ENCODE data around the gene ETV6. TPM values are rescaled to one million over a fixed set of nuclear protein-coding genes. Genes with fewer than 3 reads are reported as not detected.
A peak's percentile ranks its signal among the peaks of the same experiment; 100 is the strongest.

ETV6 gene
- total RNA-seq, 2 experiments from 2014 or later = 17.1 to 19.3 TPM

- intact Hi-C loops (cut with micrococcal nuclease; ENCODE audit: unreplicated experiment) = loop anchor here (5.0 kb wide), 1 partner anchor 144 kb away; no protein-coding TSS in a partner anchor
Measured at GRCh38 chr12:11726659-11727058, 77.2 kb downstream of the ETV6 start.

GRCh38 chr12:11727133-11727664 is 77.7 kb downstream of the ETV6 start:
- DNase-seq (ENCODE audit: low spot score) = peak; percentile 84
- no peaks in the 10 kb centered on the region for H3K9me2 ChIP-seq (ENCODE audit: insufficient read depth, low read length)
- H3K27ac ChIP-seq (ENCODE audit: low read depth, low read length, poor library complexity, severe bottlenecking) = peak overlapping the region; percentile 91
- no TSS peak for BruUV-seq (replicated peaks)
- H3K79me2 ChIP-seq (ENCODE audit: insufficient read depth, low read depth, low read length) = peaks cover 24% of the 10 kb centered on the region; the same call in 1 of the 2 replicates
- peak overlapping the region; percentile 78 for H3K4me2 ChIP-seq (ENCODE audit: low read length)
- ChIA-PET POLR2A (interaction anchor here (0.7 to 9.8 kb wide), 9 partner anchors 19 to 556 kb away, joined by 3 to 201 read pairs (median 6); partner anchors contain the start of genes ETV6 and SMIM10L1), CTCF (ENCODE audit: unreplicated experiment) (interaction anchor here (2.4 kb wide), 1 partner anchor 31 kb away, joined by 6 read pairs; no protein-coding TSS in a partner anchor)
- peak overlapping the region; percentile 36 for H3K4me3 ChIP-seq (ENCODE audit: low read depth, low read length, poor library complexity, severe bottlenecking)
- H3K4me1 ChIP-seq (ENCODE audit: insufficient read depth, low read length, poor library complexity, severe bottlenecking) = peaks cover 100% of the 10 kb centered on the region
- H3K36me3 ChIP-seq (ENCODE audit: insufficient read depth, low read length) = peaks cover 6% of the 10 kb centered on the region; the same call in 1 of the 2 replicates
- H3K9me3 ChIP-seq (ENCODE audit: low read length) = no peaks in the 10 kb centered on the region
- intact Hi-C loops (cut with micrococcal nuclease; ENCODE audit: unreplicated experiment) = loop anchor here (5.0 kb wide), 1 partner anchor 145 kb away; no protein-coding TSS in a partner anchor
- TF ChIP-seq CTCF (conservative IDR thresholded peaks at IDR 0.05; ENCODE audit: low read length) (no peak), EZH2phosphoT487 (IDR thresholded peaks at IDR 0.05; ENCODE audit: borderline replicate concordance, low read depth, low read length) (no peak)
- no peaks in the 10 kb centered on the region for H4K20me1 ChIP-seq (ENCODE audit: insufficient read depth, low read length)
- H2AFZ ChIP-seq (ENCODE audit: low read length) = peak overlapping the region; percentile 2; the same call in 1 of the 2 replicates

More at GRCh38 chr12:11726659-11727058, 77.2 kb downstream of the ETV6 start:
- no peaks in the 10 kb centered on the region for H3K9me3 ChIP-seq (ENCODE audit: low read length)
- no peak for DNase-seq (ENCODE audit: low spot score)
- H4K20me1 ChIP-seq (ENCODE audit: insufficient read depth, low read length) = no peaks in the 10 kb centered on the region
- peaks cover 19% of the 10 kb centered on the region; the same call in 1 of the 2 replicates for H3K79me2 ChIP-seq (ENCODE audit: insufficient read depth, low read depth, low read length)
- peak overlapping the region; percentile 36 for H3K4me3 ChIP-seq (ENCODE audit: low read depth, low read length, poor library complexity, severe bottlenecking)
- peak overlapping the region; percentile 91 for H3K27ac ChIP-seq (ENCODE audit: low read depth, low read length, poor library complexity, severe bottlenecking)
- POLR2A ChIA-PET = interaction anchor here (1.0 to 9.8 kb wide), 6 partner anchors 18 to 111 kb away, joined by 4 to 201 read pairs (median 10); partner anchors contain the start of gene ETV6
- BruUV-seq (replicated peaks) = no TSS peak
- H3K36me3 ChIP-seq (ENCODE audit: insufficient read depth, low read length) = peaks cover 6% of the 10 kb centered on the region; the same call in 1 of the 2 replicates
- peak overlapping the region; percentile 2; the same call in 1 of the 2 replicates for H2AFZ ChIP-seq (ENCODE audit: low read length)
- peaks cover 100% of the 10 kb centered on the region for H3K4me1 ChIP-seq (ENCODE audit: insufficient read depth, low read length, poor library complexity, severe bottlenecking)
- H3K9me2 ChIP-seq (ENCODE audit: insufficient read depth, low read length) = no peaks in the 10 kb centered on the region
- TF ChIP-seq CTCF (conservative IDR thresholded peaks at IDR 0.05; ENCODE audit: low read length) (no peak), EZH2phosphoT487 (IDR thresholded peaks at IDR 0.05; ENCODE audit: borderline replicate concordance, low read depth, low read length) (no peak)
- CTCF ChIA-PET (ENCODE audit: unreplicated experiment) = interaction anchor here (2.4 kb wide), 1 partner anchor 32 kb away, joined by 6 read pairs; no protein-coding TSS in a partner anchor
- peak overlapping the region; percentile 78 for H3K4me2 ChIP-seq (ENCODE audit: low read length)
